HG02798 (cell line): ENCODE data around the gene CD68.

ENCODE experiments used
- ATAC-seq: cut with Tn5 transposase; IDR thresholded peaks from one replicate; pipeline ENCODE4 v1.9.1; 2021; ENCODE audit warnings: mild to moderate bottlenecking; ENCODE audit not compliant: unreplicated experiment, poor library complexity

Gene CD68

GRCh38 chr17:7559320-7560171 is 19.9 kb upstream of the CD68 start:
- ATAC-seq, result no peak

GRCh38 chr17:7560172-7561027 is 19.0 kb upstream of the CD68 start:
- ATAC-seq, result no peak

GRCh38 chr17:7561028-7561575 is 18.3 kb upstream of the CD68 start:
- ATAC-seq, result peak; percentile 61

- peak; percentile 85 for ATAC-seq
Observed at GRCh38 chr17:7561589-7562207, 17.7 kb upstream of the CD68 start, which contains the start of gene SENP3. Gene SENP3, plus strand, starts transcription at chr17:7561919. Its CDS starts 1,158 bp downstream, at chr17:7563077.

GRCh38 chr17:7562208-7562605 is 17.2 kb upstream of the CD68 start:
- peak; percentile 5 for ATAC-seq

- no peak for ATAC-seq
Observed at GRCh38 chr17:7563115-7563869, 16.1 kb upstream of the CD68 start.

- no peak for ATAC-seq
Observed at GRCh38 chr17:7569571-7569970, 9.9 kb upstream of the CD68 start.

GRCh38 chr17:7570351-7570750 is 9.1 kb upstream of the CD68 start:
- no peak for ATAC-seq

- ATAC-seq, result no peak
Observed at GRCh38 chr17:7572338-7572587, 7.2 kb upstream of the CD68 start.

- peak; percentile 90 for ATAC-seq
Observed at GRCh38 chr17:7572588-7573323, 6.7 kb upstream of the CD68 start.

- peak; percentile 27 for ATAC-seq
Observed at GRCh38 chr17:7573324-7574080, 5.9 kb upstream of the CD68 start.

GRCh38 chr17:7574176-7574953 is 5.1 kb upstream of the CD68 start:
- ATAC-seq, result no peak

GRCh38 chr17:7575481-7575883 is 4.0 kb upstream of the CD68 start:
- no peak for ATAC-seq

GRCh38 chr17:7575959-7576358 is 3.5 kb upstream of the CD68 start:
- no peak for ATAC-seq

- ATAC-seq, result no peak
Observed at GRCh38 chr17:7576432-7576937, 3.0 kb upstream of the CD68 start.

GRCh38 chr17:7577327-7578199 is 1.9 kb upstream of the CD68 start:
- ATAC-seq, result no peak
